H1 (cell line): ENCODE results near the gene ITGB7.

ENCODE experiments used
- POLR2A ChIP-seq, 2 experiments: IDR thresholded peaks; 1 replicate in 1 of 2; 2 replicates in 1 of 2; pipeline ENCODE4 v1.6.1; 2011; ENCODE audit warnings: low read depth in 2 of 2, low read length in 2 of 2, mild to moderate bottlenecking in 2 of 2; ENCODE audit errors: control extremely low read depth in 1 of 2
- RAD21 ChIP-seq, 2 experiments: IDR thresholded peaks in 1 of 2; conservative IDR thresholded peaks in 1 of 2; 2 replicates each; pipeline ENCODE4 v1.6.1; 2011; ENCODE audit warnings: low read depth in 2 of 2, low read length in 2 of 2, improper control_type of control experiment in 1 of 2, inconsistent platforms in 1 of 2, mild to moderate bottlenecking in 1 of 2, moderate library complexity in 1 of 2
- SUZ12 ChIP-seq: fragments of 200-600 bp; sonication (generic); IDR thresholded peaks from 2 replicates; pipeline ENCODE4 v1.6.1; 2012; ENCODE audit warnings: mild to moderate bottlenecking, inconsistent platforms, low read length, moderate library complexity, mixed read lengths
- TF ChIP-seq, protein P1 (sequence below), 3 experiments: IDR thresholded peaks; 1 replicate in 2 of 3; 2 replicates in 1 of 3; pipeline versions ENCODE4 v1.5.1 to v1.6.1; 2011; ENCODE audit warnings: low read length in 3 of 3, mild to moderate bottlenecking in 3 of 3, inconsistent platforms in 2 of 3, low read depth in 1 of 3, moderate library complexity in 1 of 3; ENCODE audit not compliant: insufficient read depth in 1 of 3; ENCODE audit errors: control extremely low read depth in 1 of 3

DNA sequence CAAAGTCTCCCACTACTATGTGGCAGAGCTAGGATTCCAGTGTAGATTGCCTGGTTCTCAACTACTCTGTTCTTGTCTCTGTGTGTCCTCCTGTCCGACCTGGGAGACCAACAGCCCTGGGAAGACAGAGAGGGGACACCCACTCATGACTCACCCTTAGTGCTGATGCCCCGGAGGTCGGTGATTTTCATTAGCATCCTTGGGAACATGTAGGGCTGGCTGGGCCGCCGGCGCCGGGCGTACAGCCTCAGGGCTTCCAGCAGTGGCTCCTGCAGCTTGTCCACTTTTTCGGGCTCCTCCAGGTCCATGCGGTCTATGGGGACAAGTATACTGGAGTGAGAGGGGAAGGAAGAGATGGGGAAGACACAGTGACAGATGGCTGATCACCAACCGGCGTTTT lies 5.9 kb upstream of the ITGB7 start:
- TF ChIP-seq SUZ12 (no peak), RAD21 (IDR thresholded peaks at IDR 0.05 in 1 of 2, conservative IDR thresholded peaks at IDR 0.05 in 1 of 2; ENCODE audit: low read depth in 2 of 2, low read length in 2 of 2) (no peak), POLR2A (IDR thresholded peaks at IDR 0.05; ENCODE audit: control extremely low read depth in 1 of 2, low read depth in 2 of 2, low read length in 2 of 2) (no peak)
- TF ChIP-seq, protein P1, sequence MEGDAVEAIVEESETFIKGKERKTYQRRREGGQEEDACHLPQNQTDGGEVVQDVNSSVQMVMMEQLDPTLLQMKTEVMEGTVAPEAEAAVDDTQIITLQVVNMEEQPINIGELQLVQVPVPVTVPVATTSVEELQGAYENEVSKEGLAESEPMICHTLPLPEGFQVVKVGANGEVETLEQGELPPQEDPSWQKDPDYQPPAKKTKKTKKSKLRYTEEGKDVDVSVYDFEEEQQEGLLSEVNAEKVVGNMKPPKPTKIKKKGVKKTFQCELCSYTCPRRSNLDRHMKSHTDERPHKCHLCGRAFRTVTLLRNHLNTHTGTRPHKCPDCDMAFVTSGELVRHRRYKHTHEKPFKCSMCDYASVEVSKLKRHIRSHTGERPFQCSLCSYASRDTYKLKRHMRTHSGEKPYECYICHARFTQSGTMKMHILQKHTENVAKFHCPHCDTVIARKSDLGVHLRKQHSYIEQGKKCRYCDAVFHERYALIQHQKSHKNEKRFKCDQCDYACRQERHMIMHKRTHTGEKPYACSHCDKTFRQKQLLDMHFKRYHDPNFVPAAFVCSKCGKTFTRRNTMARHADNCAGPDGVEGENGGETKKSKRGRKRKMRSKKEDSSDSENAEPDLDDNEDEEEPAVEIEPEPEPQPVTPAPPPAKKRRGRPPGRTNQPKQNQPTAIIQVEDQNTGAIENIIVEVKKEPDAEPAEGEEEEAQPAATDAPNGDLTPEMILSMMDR (IDR thresholded peaks at IDR 0.05; ENCODE audit: control extremely low read depth in 1 of 3, insufficient read depth in 1 of 3, low read depth in 1 of 3, low read length in 3 of 3) = no peak
